Measurements from ENCODE around the gene SUSD3.

GRCh38 chr9:93066978-93067603, 8.6 kb downstream of the SUSD3 start:
- TF ChIP-seq SRF (IDR thresholded peaks at IDR 0.05; ENCODE audit: low read depth in 2 of 2, low read length in 2 of 2) (no peak), CTCF (IDR thresholded peaks at IDR 0.05 in 2 of 3, conservative IDR thresholded peaks at IDR 0.05 in 1 of 3; ENCODE audit: control insufficient read depth in 2 of 3, extremely low read depth in 1 of 3, insufficient read depth in 1 of 3, low read depth in 3 of 3, low read length in 3 of 3) (no peak), SP1 (IDR thresholded peaks at IDR 0.05; ENCODE audit: low read depth, low read length) (no peak), POLR2A (IDR thresholded peaks at IDR 0.05; ENCODE audit: low read depth, low read length) (no peak), HSF1 (IDR thresholded peaks at IDR 0.05; ENCODE audit: low read depth, low read length) (no peak), SKIL (IDR thresholded peaks at IDR 0.05; ENCODE audit: low read depth, poor library complexity, severe bottlenecking) (no peak), CHD2 (IDR thresholded peaks at IDR 0.05; ENCODE audit: borderline replicate concordance, low read depth, low read length) (no peak), SUZ12 (IDR thresholded peaks at IDR 0.05; ENCODE audit: unreplicated experiment) (no peak), ZBTB4 (CRISPR knock-in tag; IDR thresholded peaks at IDR 0.05) (no peak), USF2 (IDR thresholded peaks at IDR 0.05; ENCODE audit: borderline replicate concordance, low read depth, low read length) (no peak), RAD21 (IDR thresholded peaks at IDR 0.05; ENCODE audit: insufficient read depth, low read depth, low read length) (no peak)
